Left ventricle myocardium superior (tissue), 1 donor: Measurements from ENCODE around the gene SPATS2. TPM values are rescaled to one million over a fixed set of nuclear protein-coding genes. Genes with fewer than 3 reads are reported as not detected.
"Not testable (repeated sequence)": the region's sequence is repeated elsewhere in the genome, so short reads cannot be mapped to it uniquely, and the experiment has no call there.

Experiments used
- ATAC-seq: fragments of 200-7000 bp; cut with Tn5 transposase; one replicate; pipeline ENCODE4 v1.9.1; 2020; ENCODE audit warnings: mild to moderate bottlenecking, moderate library complexity
- DNase-seq: peaks from one replicate; pipeline ENCODE4 v3.0.0-alpha.2; 2020
- intact Hi-C: fragments of 100-400 bp; cut with micrococcal nuclease; formaldehyde crosslinking; loops from one replicate; pipeline ENCODE4 v1.11.0; 2022
- total RNA-seq: library from RNA; stranded (reverse); fragmentation: NEBNext Ultra II Directional; extraction: Animal tissue kit (Norgen Biotek cat#: 25700); gene quantifications from one replicate; pipeline ENCODE4 v1.2.1, GENCODE V29; 2021
- donor health status: DM: no; HTN: yes; CAD: no; lungs with severe emphysema.

SPATS2 gene
- total RNA-seq, 1 donor from 2014 or later, result 5.7 TPM

DNA sequence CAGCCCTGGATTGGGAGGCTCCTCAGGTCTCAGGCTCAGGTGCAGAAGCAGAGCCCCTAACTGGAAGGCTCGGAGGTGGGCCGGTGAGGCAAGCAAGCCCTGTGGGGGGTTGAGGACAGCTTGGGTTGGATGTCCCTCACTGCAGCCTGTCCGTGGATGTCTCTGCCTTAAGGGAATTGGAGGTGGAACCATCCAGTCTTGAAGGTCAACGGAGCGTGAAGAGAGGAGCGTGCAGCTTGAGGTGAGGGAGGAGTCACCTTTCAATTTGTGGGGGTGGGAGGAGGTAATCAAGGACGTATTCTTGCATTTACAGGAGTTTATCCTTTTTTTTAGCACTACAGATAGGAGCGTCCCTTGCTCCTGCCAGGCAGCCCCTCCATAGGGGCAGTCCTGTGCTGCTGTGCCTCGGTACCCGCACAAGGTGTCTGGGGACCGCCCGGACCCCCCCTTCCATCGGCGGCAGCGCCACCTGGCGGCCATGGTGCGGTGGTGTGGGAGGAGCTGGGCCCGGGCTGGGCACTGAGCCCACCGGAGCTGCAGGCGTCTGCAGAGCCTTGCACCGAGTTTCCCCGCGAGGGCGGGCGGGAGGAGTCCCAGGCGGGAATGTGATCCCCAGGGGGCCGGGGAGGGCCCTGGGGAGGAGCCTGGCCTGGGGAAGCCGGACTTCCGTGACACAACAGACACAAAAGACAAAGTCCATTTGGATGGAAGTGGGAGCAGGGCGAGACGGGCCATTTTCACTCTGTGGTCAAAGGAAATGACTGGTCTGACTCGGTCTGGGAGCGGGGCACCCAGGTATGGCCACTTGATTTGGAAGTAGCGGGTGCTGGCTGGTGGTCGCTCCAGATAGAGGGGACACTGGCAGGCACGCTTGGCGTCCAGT, 19.7 kb upstream of the SPATS2 start:
- ATAC-seq (peak; percentile 89), DNase-seq (peak; percentile 86)
- intact Hi-C loops, result no loop called here

DNA sequence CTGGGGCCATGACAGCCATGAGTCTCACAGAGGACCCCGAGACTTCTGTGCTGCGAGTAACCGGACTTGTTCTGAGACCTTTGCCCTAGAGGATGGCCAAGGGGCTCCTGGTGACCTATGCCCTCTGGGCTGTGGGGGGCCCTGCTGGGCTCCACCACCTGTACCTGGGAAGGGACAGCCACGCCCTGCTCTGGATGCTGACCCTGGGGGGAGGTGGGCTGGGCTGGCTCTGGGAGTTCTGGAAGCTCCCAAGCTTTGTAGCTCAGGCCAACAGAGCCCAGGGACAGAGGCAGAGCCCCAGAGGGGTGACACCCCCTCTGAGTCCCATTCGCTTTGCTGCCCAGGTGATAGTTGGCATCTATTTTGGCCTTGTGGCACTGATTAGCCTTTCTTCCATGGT, 18.5 kb upstream of the SPATS2 start:
- no peak for DNase-seq
- no peak for ATAC-seq
- intact Hi-C loops, result no loop called here

DNA sequence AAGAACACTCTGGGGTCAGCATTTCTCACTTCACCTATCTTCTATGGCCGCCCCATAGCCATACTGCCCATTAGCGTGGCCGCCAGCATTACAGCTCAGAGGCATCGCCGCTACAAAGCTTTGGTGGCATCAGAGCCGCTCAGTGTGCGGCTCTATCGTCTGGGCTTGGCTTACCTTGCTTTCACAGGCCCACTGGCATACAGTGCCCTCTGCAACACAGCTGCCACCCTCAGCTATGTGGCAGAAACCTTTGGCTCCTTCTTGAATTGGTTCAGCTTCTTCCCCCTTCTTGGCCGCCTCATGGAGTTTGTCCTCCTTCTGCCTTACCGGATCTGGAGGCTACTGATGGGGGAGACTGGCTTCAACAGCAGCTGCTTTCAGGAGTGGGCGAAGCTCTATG, 18.0 kb upstream of the SPATS2 start:
- no peak for ATAC-seq
- intact Hi-C loops, result no loop called here
- DNase-seq, result no peak

DNA sequence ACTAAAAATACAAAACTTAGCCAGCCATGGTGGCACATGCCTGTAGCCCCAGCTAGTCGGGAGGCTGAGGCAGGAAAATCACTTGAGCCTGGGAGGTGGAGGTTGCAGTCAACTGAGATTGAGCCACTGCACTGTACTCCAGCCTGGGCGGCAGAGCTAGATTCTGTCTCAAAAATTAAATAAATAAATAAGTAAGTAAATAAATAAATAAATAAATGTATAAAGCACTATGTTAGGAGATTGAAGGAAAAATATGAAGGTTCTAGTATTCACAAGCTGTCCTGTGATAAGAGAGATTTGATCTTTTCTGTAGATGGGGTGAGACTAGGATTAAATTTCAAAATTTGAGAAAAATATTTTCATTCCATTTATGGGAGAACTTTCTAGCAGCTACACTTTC, 14.9 kb upstream of the SPATS2 start:
- DNase-seq (no peak), ATAC-seq (no peak)
- intact Hi-C loops, result no loop called here

DNA sequence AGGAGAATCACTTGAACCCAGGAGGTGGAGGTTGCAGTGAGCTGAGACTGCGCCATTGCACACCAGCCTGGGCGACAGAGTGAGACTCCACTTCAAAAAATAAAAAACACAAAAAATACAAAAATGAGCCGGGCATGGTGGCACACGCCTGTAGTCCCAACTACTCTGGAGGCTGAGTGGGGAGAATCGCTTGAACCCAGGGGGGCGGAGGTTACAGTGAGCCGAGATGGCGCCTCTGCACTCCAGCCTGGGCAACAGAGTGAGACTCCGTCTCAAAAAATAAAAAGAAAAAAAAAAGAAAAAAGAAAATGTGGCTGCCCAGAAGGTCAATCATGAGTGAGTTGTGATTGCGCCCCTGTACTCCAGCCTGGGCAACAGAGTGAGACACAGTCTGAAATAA, 11.3 kb upstream of the SPATS2 start:
- intact Hi-C loops, result loop anchor here (1.0 kb wide), 1 partner anchor 154 kb away; no protein-coding TSS in a partner anchor
- ATAC-seq (no peak), DNase-seq (no peak)

DNA sequence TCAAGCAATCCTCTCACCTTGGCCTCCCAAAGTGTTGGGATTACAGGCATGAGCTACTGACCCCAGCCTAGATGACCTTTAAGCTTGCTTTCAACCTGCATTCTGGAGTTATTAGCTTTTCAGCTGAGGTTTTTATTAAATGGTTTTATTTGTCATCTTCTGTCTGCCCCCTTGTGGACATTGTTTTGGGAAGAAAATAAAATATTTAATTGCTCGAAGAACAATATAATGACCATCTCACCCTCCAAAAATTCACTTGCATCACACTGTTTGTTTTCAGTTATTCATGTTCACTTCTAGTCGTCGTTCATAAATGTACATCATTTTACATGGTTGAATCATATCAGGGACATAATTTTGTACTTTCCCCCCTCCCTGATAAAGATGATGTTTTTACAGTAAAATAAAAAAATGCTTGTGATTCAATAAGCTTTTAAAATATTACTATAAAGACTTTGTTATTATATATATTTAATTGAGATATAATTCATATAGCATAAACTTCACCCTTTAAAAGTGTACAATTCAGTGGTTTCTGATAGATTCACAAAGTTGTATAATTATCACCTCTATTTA, 10.1 kb upstream of the SPATS2 start:
- ATAC-seq (no peak), DNase-seq (no peak)
- intact Hi-C loops, result no loop called here

DNA sequence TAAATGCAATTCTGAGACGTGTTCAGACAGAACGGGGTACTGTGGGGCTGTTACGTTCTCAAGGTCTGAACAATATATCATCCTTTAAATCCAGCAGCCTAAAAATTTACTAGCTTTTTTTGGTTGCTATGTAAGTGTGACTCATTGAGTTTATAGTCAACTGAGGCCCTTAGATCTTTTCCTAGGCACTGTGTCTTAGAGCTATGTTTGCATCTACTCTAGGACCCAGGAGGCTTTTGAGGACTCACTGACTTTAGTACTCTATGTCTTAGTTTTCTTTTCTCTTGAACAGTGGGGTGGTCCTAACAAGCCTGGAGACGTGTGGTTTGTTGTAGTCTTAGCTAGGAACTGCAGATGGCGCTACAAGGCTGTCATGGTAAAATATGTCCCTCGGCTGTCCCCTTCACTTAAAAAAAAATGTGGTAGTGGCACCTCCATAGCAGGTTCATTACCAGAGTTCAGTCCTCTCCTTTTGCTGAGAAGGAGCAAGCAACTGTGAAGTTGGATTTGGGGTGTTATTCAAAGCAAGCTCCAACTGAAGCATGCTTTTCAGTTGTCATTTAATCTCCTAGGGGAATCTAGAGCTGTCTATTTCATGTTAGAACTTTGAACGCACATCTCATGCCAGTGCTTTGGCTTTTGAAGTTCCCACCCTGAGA, 8.7 kb upstream of the SPATS2 start:
- no peak for DNase-seq
- ATAC-seq, result peak; percentile 83

DNA sequence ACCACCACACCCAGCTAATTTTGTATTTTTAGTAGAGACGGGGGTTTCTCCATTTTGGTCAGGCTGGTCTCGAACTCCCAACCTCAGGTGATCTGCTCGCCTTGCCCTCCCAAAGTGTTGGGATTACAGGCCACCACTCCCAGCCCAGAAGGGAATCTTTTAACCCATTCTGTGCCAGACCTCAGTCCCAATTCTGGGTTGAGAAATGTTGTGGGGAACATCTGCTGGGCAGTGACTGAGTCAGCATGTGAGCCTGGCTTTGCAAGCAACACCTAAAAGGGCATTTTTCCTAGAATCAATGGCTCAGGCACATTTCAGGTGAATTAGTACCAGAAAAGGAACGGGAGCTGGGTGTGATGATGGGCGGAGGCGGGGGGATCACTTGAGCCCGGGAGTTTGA, 7.6 kb upstream of the SPATS2 start:
- ATAC-seq, result no peak
- intact Hi-C loops, result loop anchor here (2.0 kb wide), 1 partner anchor 155 kb away; no protein-coding TSS in a partner anchor
- no peak for DNase-seq

More for the DNA sequence above, 8.7 kb upstream of the SPATS2 start:
- intact Hi-C loops, result loop anchor here (2.0 kb wide), 1 partner anchor 156 kb away; no protein-coding TSS in a partner anchor

DNA sequence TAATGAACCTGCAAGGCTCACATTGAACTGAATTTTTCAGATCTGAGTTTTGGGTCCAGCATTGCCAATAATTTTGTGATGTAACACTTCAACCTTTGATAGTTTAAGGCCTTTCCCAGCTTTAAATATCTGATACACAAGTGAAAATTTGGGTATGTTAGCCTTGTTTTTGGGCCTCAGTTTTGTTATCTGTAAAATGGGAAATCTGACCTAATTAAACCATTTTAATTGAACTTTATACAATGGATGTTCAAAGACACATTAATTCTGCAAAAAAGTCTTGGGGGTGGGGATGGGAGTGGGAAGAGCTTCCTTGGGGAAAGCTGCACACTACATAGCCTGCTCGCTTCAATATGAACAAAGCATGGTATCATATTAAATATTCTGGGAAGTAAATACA, 5.2 kb upstream of the SPATS2 start:
- intact Hi-C loops, result no loop called here
- ATAC-seq, result no peak
- DNase-seq, result no peak

DNA sequence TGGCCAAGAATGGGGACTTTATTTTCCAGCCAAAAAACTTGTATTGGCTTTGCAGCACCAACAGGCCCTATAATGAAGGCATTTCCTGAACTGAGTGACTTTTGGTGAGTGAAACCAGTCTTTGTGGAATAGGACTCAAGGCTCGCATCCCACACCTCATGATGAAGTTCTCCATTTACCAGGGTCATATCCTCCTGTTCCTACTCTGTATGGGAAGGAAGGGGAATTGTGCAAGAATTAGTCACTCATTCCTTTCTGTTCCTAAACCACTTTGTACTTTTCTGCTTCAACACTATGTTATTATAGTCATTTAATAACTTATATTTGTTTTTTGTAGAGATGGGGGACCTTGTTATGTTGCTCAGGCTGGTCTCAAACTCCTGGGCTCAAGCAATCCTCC, 2.3 kb upstream of the SPATS2 start:
- no peak for ATAC-seq
- intact Hi-C loops, result no loop called here

DNA sequence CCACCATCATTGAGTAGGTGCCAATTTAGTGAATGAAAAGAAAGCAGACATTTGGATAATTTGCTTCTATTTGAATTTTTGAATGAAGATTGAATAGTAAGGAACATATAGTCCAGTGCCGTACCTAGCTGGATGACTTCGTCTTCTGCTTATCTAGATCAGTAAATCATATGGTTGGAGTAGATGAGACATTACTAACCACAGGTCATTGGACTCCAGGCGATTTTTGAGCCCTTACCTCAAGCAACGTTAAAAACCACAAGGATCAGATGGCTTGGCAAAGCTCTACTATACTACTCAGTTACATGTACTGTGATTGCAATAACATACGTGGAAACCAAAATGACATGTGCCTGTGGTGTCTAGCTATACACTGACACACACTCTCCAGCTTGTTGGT, 1.7 kb upstream of the SPATS2 start:
- intact Hi-C loops, result no loop called here
- ATAC-seq (no peak), DNase-seq (no peak)

More for the DNA sequence above, 2.3 kb upstream of the SPATS2 start:
- DNase-seq, result no peak

DNA sequence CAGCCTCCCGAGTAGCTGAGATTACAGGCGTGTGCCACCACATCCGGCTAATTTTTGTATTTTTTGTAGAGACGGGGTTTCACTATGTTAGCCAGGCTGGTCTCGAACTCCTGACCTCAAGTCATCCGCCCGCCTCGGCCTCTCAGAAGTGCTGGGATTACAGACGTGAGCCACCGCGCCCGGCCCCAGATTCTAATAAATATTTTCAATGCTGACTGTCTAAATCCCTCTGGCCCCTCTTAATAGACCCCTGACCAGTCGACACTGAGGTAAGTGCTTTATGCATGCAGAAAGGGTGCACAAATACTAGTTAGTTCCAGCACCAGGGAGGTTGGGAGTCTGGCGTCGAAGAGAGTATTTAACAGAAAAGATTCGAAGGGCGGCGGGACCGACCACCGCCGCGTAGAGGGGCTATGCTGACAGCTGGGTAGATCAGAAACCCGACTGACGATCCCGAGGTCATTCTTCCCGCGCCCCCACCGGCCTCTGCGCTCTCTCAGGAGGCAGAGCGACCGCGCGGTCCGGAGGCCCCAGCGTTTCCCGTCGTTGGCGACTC, 1.1 kb upstream of the SPATS2 start:
- intact Hi-C loops, result no loop called here
- ATAC-seq (no peak), DNase-seq (no peak)

DNA sequence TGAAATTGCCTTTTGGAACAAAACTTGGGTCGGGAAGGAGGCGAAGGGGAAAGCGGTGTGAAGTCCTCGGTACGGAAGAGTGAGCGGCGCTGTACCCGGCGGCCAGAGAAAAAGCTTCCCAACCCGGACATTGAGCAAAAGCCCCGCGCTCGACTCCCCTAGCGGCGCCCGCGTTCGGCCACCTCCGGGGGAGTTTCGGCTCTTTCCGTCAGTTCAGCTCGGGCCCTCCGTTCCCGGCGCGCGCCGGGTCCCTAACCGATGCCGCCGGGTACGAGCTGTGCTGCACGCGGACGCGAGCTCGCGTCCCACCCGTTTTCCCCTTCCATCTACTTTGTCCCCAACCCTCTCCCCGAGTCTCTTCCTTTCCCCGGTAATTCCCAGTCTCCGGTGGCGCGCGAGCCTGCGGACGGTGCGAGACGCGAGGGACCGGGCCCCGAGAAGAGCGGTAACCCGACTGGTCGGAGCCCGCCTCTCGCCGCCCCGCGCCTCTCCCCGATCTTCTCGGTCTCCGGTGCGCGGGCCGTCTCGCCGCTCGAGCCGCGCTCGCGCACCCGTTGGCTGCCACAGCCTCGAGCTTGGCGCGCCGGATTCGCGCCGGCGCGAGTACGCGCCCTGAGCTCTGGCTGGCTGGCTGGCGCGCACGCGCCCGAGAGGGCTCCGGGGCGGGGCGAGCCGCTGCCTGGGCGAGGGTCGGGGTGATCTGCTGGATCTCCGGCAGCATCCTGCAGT, 446 bp upstream of the SPATS2 start:
- ATAC-seq, result peak; percentile 94
- intact Hi-C loops, result no loop called here
- peak; percentile 94 for DNase-seq

DNA sequence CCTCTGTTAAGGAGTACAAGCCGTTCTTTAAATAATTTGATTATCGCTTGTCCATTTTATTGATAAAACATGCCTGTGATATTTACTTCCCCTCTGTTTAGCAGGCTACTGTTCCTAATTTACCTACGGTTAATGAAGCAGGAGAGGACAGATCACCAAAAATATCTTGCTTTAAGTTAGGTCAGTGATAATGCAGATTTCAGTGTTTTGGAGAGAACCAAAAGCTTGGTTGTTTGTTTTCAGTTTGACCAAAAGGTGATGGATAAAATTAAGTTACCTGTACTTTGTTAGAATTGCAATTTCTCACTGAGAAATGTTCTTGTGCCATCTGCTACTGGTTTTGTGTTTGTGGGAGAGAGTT, 958 bp downstream of the SPATS2 start:
- ATAC-seq (no peak), DNase-seq (no peak)
- intact Hi-C loops, result no loop called here

DNA sequence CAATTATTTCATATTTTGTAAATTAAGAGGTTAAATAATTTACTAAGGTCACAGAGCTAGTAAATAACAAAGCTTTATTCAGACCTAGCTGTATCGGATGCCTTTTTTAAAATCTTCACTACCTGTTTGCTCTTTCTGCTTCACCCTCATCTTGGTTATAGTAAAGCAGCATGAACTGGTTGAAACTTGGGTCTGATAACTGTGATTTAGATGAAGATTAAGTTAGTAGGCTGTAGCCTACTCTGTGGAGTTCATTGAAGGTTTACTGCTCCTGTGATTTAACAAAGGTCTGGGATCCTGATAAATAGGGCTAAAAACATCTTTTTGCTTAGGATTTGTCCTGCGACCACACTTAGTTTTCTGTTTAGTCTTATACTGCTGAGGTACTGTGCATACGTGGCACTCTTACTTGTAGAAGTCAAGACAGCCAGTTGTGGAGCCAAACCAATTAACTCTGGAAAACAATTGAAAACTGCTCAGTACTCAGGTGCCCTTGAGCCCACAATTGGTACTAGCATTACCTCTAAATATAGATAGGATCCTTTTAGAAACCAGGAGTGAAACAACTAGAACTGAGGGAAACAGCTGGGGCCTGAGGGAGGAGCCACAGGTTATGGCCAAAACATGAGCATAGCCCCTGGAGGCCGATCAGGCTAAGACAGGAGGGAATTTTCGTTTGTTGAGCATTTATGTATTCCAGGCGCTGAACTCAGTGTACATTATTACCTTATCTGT, 2.3 kb downstream of the SPATS2 start:
- DNase-seq, result no peak
- intact Hi-C loops, result no loop called here

DNA sequence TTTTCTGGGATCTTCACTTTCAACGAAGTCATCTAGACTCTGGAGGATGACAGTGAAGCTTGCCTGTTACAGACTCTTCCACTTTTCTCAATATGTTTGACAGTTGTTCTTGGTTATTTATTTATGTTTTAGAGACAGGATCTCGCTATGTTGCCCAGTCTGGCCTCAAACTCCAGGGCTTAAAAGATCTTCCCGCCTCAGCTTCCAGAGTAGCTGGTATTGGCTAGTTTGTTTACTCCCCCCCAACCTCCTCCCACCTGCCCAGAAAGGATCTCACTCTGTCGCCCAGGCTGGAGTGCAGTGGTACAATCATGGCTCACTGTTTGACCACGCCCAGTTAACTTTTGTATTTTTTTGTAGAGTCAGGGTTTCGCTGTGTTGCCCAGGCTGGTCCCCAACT, 3.3 kb downstream of the SPATS2 start:
- intact Hi-C loops, result no loop called here
- DNase-seq, result no peak
- ATAC-seq, result no peak

More for the DNA sequence above, 2.3 kb downstream of the SPATS2 start:
- ATAC-seq, result no peak

DNA sequence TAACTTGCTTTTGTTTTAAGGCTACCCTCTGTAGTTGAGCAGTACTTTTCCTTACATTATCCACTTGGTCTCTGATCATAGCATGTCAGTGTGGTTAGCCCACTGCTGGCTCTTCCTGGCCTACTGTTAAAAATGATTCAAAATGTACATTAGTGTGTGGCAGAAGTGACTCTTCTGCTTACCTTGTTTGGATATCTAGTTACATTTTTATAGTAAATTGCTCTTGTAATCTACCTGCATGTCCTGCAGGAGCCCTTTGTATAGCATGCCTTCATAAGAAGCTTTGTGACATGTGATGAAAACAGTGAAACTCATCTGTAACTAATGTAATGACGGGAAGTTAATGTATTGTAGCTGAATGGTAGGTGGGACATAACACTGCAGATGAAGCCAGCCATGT, 8.1 kb downstream of the SPATS2 start:
- DNase-seq (no peak), ATAC-seq (no peak)
- intact Hi-C loops, result no loop called here

DNA sequence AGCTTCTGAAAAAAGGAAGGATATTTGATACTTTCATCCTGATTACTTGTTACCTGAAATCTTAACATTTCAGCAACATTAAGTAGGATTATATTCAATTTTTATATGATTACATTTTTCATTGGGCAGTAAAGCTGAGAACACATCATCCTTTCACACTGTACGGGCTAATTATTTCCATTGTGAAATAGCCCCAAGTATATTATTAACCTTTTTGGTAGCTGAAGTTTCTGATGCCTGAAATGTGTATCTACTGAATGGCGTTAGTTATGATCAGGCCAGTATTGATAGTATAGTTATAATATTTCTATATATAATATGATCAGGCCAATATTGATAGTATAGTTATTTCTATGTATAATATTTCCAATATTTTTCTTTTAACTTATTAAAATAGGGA, 10.1 kb downstream of the SPATS2 start:
- ATAC-seq (no peak), DNase-seq (no peak)
- intact Hi-C loops, result no loop called here

DNA sequence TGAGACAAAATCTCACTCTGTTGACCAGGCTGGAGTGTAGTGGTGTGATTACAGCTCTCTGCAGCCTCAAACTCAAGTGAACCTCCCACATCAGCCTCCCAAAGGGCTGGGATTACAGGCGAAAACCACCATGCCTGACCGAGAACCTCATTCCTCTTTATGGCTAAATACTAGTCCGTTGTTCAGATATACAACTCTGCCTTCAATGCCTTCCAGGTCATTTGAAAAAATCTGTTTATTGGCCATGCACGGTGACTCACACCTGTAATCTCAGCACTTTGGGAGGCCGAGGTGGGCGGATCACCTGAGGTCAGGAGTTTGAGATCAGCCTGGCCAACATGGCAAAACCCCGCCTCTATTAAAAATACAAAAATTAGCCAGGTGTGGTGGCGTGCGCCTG, 12.9 kb downstream of the SPATS2 start:
- intact Hi-C loops, ATAC-seq, DNase-seq: not testable (repeated sequence)
